GM21717 (cell line): Measurements from ENCODE around the gene XIRP2.

ENCODE experiments used
- ATAC-seq: cut with Tn5 transposase; IDR thresholded peaks from one replicate; pipeline ENCODE4 v1.9.1; 2021; ENCODE audit warnings: mild to moderate bottlenecking, moderate library complexity; ENCODE audit not compliant: unreplicated experiment

Gene XIRP2

DNA sequence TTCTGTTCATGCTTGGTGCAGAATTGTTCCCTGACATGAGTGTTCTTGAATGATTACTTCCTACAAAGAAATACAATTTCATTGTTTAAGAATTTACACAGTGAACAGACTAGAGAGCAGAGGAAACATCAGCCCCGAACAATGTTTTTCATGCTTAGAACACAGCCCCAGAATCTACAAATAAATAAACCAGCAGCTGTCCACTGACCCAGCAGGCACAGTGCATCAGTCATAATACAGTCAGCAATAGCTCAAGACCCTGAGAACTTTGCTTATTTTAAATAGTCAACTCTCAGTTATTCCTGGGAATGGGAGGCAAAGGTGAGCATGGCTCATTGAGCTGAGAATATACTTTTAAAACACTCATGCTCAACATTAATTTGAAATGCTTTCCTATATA is 38.4 kb downstream of the XIRP2 start:
- no peak for ATAC-seq

DNA sequence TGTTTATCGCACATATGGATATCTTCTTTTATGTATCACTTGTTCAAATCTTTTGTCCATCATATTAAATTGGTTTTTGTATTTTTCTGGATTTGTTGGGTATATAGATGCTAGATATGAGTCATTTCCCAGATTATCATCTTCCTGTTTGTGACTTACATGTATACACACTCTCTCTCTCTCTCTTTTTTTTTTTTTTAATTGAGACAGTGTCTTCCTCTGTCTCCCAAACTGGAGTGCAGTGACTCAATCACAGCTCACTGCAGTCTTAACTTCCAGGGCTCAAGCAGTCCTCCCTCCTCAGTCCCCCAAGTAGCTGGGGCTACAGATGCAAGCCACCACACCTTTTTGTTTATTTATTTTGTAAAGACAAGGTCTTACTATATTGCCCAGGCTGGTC is 43.8 kb downstream of the XIRP2 start:
- no peak for ATAC-seq

DNA sequence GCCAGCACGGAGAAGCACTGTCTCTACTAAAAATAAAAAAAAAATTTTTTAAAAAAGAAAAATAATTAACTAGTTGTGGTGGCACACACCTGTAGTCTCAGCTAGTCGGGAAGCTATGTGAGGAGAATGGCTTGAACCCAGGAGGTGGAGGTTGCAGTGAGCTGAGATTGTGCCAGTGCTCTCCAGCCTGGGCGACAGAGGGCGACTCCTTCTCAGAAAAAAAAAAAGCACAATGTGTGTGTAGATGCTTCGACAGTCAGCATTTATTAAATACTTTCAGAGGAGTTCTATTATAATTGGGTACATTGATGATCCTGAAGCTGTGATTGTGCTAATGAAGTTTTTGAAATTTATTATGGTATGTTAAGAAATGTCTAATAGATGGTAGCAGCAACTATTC is 46.5 kb downstream of the XIRP2 start:
- ATAC-seq: no peak

DNA sequence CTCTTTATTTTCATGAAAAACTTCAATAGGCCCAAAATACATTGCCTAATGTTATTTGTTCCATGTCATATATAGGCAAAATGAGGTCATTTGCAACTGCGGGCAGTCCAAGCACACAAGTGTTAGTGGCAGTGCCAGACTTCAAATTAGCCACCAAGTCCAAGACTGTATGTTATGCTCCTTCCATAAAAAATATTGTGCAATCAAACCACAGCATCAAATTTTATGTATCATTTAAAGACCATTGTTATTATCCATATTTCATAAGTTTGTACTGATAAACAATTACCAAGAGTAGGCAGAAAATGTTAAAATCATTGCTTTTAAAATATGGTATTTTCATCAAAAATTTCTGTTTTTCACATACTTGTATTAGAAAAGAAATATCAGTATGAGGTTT is 54.1 kb downstream of the XIRP2 start:
- ATAC-seq: no peak

DNA sequence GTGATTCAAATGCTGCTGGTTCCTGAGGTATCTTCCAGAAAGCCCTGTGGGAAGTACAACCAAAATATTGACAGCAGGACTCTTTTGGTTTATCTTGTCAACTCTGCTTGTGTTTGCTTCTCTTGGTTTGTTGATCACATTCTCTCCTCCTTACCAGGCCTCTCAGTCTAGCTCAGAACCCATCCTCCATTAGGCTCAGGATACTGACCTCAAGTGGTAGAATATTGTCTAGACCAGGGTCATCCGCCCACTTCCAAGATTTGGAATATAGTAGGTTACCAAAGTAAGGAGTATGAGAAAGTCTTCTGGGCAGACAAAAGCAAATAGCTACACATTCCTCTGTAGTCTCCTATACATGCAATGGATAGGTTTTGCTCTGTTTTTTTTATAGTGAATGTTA is 56.6 kb downstream of the XIRP2 start:
- ATAC-seq: no peak

DNA sequence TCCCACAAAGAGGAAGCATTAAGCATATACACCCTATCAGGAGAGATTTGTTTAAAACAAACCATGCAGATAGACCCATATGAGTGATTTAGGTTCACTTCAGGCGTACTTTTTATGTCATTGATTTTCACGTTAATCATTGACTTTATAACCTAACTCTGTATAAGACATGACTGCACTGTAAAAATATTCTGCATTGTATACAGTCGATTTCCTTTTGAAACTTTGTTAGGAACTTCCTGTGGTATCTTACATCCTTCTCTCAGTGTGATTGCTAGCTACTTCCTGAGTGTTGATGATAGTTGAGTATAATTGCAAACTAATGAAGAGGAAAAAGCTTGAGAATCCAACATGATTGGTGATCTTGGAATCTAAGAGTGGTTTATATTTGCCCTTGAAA is 69.4 kb downstream of the XIRP2 start:
- no peak for ATAC-seq

DNA sequence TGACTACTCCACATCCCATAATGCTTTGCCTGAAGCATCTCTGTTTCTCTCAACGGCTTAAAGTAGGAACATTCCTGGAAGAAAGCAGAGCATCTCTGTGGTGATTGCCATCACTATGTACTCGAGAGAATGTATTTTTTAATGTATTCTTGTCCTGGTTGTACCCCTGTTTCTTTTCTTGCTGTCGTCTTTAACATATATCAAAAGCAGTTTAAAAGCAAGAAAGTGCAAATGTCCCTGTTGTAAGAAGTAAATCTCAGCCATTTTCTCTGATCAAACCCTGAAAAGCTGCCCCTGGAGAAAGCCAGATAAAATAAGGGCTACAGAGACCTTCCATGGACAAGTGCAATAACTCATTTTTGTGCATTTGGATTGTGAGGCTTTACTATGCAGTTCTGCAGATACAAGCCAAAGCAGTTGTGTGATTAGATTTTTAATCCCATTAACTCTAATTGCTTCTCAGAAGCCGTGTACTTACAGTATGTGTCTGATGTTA is 70.8 kb downstream of the XIRP2 start:
- ATAC-seq: no peak

DNA sequence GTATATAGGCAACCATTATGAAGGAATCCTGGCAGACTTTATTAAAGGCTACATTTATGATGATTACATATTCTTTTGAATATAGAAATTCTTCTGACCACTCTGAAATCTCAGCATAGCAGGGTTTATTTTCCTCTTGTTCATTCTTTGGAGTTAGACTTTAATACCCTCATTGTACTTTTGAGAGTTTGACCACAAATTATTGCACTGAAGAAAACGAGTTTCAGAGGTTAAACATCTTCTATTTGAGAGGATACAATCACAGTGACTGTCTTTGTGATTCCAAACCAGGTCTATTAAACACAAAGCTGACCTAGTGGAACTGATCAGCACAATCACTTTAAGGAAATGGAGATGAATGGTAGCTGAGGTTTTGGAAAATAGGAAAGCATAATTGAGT is 71.3 kb downstream of the XIRP2 start:
- ATAC-seq: no peak

DNA sequence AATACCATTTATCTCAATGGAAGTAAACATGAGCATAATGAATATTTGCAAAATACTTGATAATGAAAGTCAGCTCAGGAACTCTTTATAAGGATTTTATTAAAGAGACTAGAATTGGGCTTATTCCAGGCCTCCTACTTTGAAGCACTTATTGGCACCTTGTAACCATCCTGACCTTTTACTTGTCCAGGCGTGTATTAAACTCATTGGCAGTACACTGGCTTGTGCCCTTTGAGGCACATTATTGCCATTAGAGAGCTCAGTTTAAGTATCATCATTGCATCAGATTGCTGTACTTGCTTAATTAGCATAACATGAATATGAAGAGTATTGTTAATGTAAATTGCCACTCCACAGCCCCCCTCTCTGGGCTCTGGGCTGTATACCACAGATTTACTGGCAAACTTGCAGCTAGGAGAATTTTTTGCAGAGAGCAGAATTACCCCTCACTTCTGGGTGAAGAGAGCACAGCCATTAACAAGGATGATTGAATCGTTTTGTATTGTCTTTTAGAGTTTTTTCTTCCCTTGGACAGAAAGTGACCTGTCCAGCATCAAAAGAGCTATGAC is 72.5 kb downstream of the XIRP2 start:
- ATAC-seq: no peak

DNA sequence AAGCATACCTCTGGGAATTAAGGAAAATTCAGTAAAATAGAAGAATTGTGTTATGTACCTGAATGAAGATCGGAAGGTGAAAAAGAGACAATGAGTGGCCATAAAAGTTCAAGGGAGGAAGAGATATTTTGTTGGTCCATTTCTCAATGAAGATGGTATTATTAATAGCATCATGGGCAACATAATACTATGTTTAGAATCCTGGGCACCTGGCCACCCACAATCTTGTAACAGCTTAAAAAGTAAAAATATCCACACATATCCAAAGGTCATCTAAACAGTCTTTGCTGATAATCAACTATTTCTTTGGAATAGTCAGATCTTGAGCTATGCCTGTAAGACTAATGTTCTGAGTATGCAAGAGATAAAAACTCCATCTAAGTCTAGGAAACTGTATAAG is 73.7 kb downstream of the XIRP2 start:
- no peak for ATAC-seq

DNA sequence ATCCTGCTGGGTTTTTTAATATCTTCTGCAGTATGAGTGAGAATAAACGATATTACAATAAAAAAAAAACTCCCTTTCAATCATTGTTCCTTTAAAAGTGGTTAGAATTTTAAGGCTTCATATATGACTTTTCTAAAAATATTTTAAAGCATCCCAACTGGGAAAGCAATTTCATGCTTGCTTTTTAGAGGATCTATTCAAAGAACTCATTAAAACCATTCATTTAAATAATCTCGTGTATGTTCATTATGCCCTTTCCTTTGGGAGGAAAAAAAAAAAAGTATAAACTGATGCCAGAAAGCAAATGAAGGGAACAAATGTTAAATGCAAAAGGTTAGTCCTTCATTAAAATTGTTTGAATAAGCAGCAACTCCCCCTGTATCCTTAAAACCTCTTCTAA is 81.2 kb downstream of the XIRP2 start:
- ATAC-seq: no peak

DNA sequence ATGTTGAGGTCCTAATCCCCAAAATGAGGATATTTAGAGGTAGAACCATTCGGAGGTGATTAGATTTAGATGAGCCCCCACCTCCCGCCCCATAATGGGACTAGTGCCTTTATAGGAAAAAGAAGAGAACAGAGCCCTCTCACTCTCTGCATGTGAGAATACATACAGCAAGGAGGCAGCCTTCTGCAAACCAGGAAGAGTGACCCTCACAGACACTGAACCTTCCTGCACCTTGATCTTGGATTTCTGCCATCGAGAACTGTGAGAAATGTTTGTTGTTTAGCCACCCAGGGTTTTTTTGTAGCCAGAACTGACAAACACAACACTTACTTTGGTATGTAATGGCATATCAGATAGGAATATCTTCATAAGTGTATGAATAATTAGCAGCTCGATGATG is 83.7 kb downstream of the XIRP2 start:
- ATAC-seq: no peak

DNA sequence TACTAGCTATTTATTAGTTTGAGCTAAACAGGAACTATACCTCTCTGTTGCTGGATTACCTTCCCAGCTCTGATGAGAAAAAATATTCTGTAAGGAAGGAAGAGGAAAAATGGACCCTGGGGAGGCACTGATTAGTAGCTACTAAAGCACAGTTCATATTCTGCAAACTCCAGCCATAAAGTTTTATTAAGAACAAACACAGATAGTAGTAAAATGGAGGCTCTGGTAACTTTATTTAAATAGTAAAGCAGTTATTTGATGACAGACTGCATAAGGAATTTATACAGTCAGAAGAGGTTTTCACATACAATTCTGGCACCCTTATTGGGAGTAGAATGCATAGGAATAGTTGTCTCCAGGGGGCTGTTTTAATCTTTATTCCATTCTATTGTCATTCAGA is 84.1 kb downstream of the XIRP2 start:
- ATAC-seq: no peak

DNA sequence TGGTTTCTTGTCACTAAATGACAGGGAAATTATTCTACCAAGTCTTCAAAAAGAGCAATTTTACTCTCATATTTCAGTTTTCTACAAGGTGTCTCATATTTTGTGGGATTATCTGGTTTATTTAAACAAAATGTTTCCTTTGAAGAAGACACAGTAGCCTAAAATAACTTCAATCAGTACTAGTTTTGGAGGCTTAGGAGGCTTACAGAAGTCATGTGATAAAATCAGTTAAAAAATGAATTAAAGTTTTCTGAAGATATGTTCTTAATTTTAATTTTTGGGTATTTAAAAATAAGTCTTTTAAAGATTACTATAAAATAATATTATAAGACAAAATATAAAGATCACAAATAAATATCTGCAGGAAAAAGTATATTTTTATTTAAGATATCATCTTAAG is 95.9 kb downstream of the XIRP2 start:
- no peak for ATAC-seq

DNA sequence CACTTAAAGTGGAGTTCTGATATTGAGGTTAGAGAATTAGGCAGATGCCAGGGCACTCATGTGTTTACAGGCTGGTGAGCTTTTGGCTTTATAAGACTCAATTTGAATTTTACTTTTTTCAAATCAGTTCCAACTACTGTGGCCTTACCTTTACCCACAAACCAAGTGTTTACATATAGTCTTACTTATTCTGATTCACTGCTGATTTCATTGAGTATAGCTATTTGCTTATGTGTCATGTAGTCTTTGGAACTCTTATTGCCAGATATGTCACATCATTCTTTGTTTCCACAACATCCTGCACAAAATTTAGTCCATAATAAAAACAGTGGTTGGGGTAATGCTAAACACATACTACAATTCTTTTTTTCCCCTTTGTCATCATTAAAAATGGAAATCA is 96.5 kb downstream of the XIRP2 start:
- ATAC-seq: no peak

DNA sequence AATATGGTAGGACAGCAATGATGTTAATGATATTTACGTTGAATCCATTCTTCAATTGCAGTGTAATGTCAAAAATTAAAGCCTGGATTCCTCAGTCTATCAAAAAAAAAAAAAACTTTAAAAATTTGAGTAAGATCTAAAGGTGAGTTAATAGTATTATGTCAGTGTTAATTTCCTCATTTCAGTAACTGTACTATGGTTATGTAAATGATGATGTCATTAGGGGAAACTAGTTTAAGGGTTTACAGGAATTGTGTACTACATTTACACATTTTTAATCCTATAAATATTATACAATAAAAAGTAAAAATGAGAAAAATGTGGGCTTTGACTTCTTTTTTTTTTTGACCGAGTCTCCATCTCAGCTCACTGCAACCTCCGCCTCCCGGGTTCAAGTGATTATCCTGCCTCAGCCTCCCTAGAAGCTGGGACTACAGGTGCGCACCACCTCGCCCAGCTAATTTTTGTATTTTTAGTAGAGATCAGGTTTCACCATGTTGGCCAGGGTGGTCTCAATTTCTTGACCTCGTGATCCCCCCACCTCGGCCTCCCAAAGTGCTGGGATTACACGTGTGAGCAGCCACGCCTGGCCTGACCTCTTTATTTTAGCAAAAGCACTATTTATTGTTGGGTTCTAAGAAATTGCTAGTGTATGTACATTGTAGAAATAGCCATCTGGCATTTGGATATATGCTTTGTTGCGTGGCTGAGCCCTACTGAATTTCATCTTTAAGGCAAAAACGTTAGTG is 106.5 kb downstream of the XIRP2 start:
- ATAC-seq: no peak

DNA sequence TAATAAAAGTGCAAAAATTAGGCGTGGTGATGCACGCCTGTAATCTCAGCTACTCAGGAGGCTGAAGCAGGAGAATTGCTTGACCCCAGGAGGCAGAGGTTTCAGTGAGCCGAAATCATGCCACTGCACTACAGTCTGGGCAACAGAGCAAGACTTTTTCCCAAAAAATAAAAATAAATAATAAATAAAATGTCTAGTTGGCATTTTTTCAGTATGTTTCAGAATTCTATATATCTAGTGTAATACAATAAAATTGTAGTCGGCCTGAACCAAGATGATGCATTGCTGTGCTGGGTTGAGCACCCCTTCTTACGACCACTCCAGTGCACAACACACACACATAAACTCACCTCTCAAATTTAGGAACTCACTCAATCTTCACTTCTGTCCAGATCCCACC is 108.2 kb downstream of the XIRP2 start:
- no peak for ATAC-seq

DNA sequence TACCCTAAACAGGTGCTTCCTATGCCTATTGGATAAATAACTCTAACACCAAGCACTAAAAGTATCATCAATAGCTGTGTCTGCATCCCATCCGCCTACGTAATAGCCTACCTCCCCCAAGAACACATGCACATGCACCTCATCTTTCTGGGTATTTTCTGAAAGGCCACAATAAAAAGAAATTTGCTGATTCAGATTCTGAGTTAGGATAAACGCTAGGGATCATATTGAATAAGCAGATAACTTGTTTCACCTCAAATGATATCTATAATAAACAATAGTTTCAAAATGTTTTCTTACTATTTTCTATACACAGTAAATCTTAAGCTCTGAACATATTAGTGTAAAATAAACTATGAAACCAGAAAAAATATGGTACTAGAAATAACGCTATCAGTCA is 112.9 kb downstream of the XIRP2 start:
- ATAC-seq: no peak

DNA sequence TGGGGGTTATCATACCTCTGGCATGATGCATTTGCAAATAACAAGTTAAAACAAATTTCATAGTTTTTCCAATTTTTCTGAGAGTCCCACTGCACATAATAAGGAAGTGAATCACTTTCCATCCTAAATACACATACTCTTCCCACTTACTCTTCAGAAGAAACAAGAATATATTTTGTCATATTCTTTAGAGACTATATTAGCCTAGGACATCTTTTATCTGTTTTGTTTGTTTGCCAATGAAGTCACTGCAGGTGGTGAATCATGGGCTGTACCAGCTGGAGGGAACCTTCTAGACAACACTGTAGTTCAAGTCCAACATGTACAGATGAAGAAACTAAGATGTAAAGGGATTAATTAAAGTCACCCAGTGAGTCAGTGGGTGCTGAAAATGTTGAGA is 116.8 kb downstream of the XIRP2 start:
- no peak for ATAC-seq

DNA sequence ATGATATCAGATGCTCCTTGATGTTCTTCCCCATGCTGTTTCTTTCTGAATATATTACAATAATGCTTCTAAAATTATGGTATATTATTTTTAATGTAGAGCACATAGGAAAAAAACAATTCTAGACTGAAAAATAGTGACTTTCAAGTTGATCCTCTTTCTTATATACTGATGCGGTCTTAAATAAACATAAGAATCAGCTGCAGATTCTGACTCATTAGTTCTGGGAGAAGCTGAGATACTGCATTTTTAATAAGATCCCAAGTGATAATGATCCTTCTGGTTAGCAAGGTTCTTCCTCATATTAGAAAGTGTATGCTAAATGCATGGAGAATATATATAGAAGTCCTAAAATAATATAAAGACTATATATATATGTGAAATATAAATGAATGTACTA is 124.9 kb downstream of the XIRP2 start:
- no peak for ATAC-seq

DNA sequence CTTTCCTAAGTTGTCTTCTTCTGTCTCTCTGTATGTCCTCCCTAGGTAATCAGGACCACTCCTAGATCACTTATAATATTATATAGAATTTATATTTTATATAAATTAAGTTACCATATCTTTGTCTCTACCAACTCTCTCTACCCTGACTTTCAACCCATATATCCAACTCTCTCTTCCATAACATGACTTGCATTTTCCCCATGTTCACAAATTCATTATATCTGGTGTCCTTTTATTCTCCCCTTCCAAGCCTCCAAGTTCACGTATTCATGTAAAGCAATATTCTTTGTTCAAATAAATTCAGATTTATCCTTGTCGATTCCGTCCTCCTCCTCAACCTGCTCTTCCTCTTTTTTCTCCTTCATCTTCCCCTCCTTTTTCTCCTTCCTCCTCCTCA is 127.5 kb downstream of the XIRP2 start:
- no peak for ATAC-seq

DNA sequence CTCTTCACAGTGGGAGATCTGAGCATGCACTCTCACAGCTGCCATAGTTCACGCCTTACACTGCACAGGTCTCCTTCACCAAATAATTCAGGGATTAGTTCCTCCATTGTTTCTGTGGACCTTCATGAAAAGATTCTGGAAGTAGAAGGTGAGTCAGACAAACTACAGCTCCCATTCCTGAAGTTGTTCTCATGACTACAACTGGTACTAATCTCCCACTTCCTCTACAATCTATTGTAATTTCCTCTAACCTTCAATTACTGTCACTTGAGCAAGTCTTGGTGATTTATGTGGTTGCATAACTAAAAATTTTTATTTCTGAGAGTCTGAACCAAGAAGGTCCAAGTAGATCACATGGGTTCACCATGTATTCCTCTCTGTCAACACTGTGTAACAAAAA is 128.7 kb downstream of the XIRP2 start:
- ATAC-seq: no peak

DNA sequence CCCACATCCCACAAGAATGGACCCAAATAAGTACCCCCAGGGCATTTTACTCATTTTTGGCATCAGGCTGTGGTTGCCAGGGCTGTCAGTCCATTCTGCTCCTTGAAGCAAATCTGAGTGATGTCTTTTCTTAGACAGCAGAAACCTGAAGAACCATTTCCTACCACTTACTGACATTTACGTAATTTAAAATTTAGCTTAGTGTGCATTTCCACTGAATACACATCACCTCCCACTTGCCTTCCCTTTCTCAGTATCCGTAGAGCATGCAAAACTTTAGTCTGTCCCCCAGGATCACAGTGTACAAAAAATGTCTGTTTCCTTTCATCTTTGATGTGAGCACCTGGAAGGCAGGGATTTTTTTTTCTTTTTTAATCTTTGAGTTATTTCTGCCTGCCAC is 130.3 kb downstream of the XIRP2 start:
- no peak for ATAC-seq
